A549 (cell line): ENCODE data around the gene BPIFA1. TPM values are rescaled to one million over a fixed set of nuclear protein-coding genes. Genes with fewer than 3 reads are reported as not detected.
A peak's percentile ranks its signal among the peaks of the same experiment; 100 is the strongest.

Experiments used
- ATAC-seq, 2 experiments: fragments of 200-7000 bp in 1 of 2; fragments of >200 bp in 1 of 2; cut with Nextera tagmentation in 1 of 2; cut with Tn5 transposase in 1 of 2; 3 replicates each; pipeline versions ENCODE4 v1.8.0 to v1.9.1; 2018 to 2020; ENCODE audit warnings: mild to moderate bottlenecking in 1 of 2, moderate library complexity in 1 of 2
- CTCF ChIA-PET: fragments of 300-600 bp; sonication (Branson Sonifier 250); formaldehyde crosslinking; extraction: SDS; loops from one replicate; lab custom pipeline; 2021; ENCODE audit warnings: antibody characterized with exemption, inconsistent platforms; lab: Yijun Ruan, JAX
- POLR2A ChIA-PET: fragments of 350-600 bp; formaldehyde crosslinking; extraction: SDS; loops from one replicate; lab custom pipeline; 2021; ENCODE audit warnings: antibody characterized with exemption, inconsistent platforms; lab: Yijun Ruan, JAX
- DNase-seq, 2 experiments: peaks; one replicate each; pipeline versions ENCODE4 v3.0.0 to v3.0.0-alpha.2; 2011 to 2016; ENCODE audit warnings: low read depth in 1 of 2, low spot score in 1 of 2
- FAIRE-seq: peaks from 2 replicates; lab custom pipeline; 2011; peaks lifted over from hg19 to GRCh38; lab: Jason Lieb, UNC
- H3K27ac ChIP-seq, 2 experiments: fragments of >200 bp; sonication (Bioruptor Twin); formaldehyde crosslinking; 3 replicates each; pipeline ENCODE4 v1.5.1; 2016 to 2017
- H3K4me1 ChIP-seq: fragments of >200 bp; sonication (Bioruptor Twin); formaldehyde crosslinking; 3 replicates; pipeline ENCODE4 v1.6.1; 2016
- H3K4me2 ChIP-seq: fragments of >200 bp; sonication (Bioruptor Twin); formaldehyde crosslinking; 3 replicates; pipeline ENCODE4 v1.6.1; 2016
- H3K4me3 ChIP-seq: fragments of >200 bp; sonication (Bioruptor Twin); formaldehyde crosslinking; 3 replicates; pipeline ENCODE4 v1.5.1; 2016
- H3K9me3 ChIP-seq: fragments of >200 bp; sonication (Bioruptor Twin); formaldehyde crosslinking; 3 replicates; pipeline ENCODE4 v1.6.1; 2016
- CHD2 ChIP-seq: fragments of 150-350 bp; IDR thresholded peaks from 2 replicates; pipeline ENCODE4 v1.6.1; 2014; ENCODE audit warnings: low read length; ENCODE audit not compliant: partially characterized antibody
- CHD4 ChIP-seq: fragments of 200-600 bp; sonication (generic); IDR thresholded peaks from 2 replicates; pipeline ENCODE4 v1.6.1; 2016; ENCODE audit warnings: antibody characterized with exemption, mild to moderate bottlenecking, borderline replicate concordance
- CTCF ChIP-seq: fragments of >200 bp; sonication (Bioruptor Twin); formaldehyde crosslinking; IDR thresholded peaks from 3 replicates; pipeline ENCODE4 v1.5.1; 2016
- E2F6 ChIP-seq: IDR thresholded peaks from 2 replicates; pipeline ENCODE4 v1.6.1; 2012; ENCODE audit warnings: low read depth, borderline replicate concordance
- EHF ChIP-seq: fragments of 250-450 bp; sonication (Bioruptor Pico); IDR thresholded peaks from 2 replicates; pipeline ENCODE4 v1.5.0; 2020; ENCODE audit warnings: mild to moderate bottlenecking
- EP300 ChIP-seq, 2 experiments: fragments of >200 bp; sonication (Bioruptor Twin); formaldehyde crosslinking; IDR thresholded peaks; 2 replicates in 1 of 2; 3 replicates in 1 of 2; pipeline ENCODE4 v1.6.1; 2016 to 2017
- ESRRA ChIP-seq: fragments of 150-350 bp; IDR thresholded peaks from 2 replicates; pipeline ENCODE4 v1.6.1; 2014; ENCODE audit warnings: mild to moderate bottlenecking, low read length, borderline replicate concordance
- FOSL2 ChIP-seq, 2 experiments: fragments of 450-650 bp in 1 of 2; fragments of >200 bp in 1 of 2; sonication (Bioruptor Twin) in 1 of 2; formaldehyde crosslinking; IDR thresholded peaks; 2 replicates each; pipeline versions ENCODE4 v1.5.0 to v1.6.1; 2016 to 2020; ENCODE audit warnings: mild to moderate bottlenecking in 1 of 2, moderate library complexity in 1 of 2
- FOXS1 ChIP-seq: fragments of 250-450 bp; sonication (Bioruptor Pico); IDR thresholded peaks from 2 replicates; pipeline ENCODE4 v1.5.0; 2020; ENCODE audit warnings: mild to moderate bottlenecking, moderate library complexity
- HEYL ChIP-seq: fragments of 250-450 bp; sonication (Bioruptor Pico); IDR thresholded peaks from 2 replicates; pipeline ENCODE4 v1.8.0; 2021; ENCODE audit warnings: mild to moderate bottlenecking, moderate library complexity
- HMGXB4 ChIP-seq: fragments of 250-450 bp; sonication (Bioruptor Pico); IDR thresholded peaks from 2 replicates; pipeline ENCODE4 v1.5.0; 2021; ENCODE audit warnings: mild to moderate bottlenecking, moderate library complexity, borderline replicate concordance
- HOXB5 ChIP-seq: fragments of 250-450 bp; sonication (Bioruptor Pico); IDR thresholded peaks from 2 replicates; pipeline ENCODE4 v1.5.0; 2020; ENCODE audit warnings: mild to moderate bottlenecking, moderate library complexity
- JUN ChIP-seq, 2 experiments: fragments of >200 bp; sonication (Bioruptor Twin); formaldehyde crosslinking; IDR thresholded peaks; 2 replicates in 1 of 2; 3 replicates in 1 of 2; pipeline ENCODE4 v1.6.1; 2016 to 2017
- KDM1A ChIP-seq: fragments of 200-600 bp; sonication (generic); IDR thresholded peaks from 2 replicates; pipeline ENCODE4 v1.6.1; 2016; ENCODE audit warnings: low read depth, mild to moderate bottlenecking
- MAX ChIP-seq: IDR thresholded peaks from 2 replicates; pipeline ENCODE4 v1.6.1; 2012
- MAZ ChIP-seq: fragments of 150-350 bp; IDR thresholded peaks from 2 replicates; pipeline ENCODE4 v1.6.1; 2014; ENCODE audit warnings: antibody characterized with exemption, low read depth, low read length, borderline replicate concordance
- MYC ChIP-seq: IDR thresholded peaks from 2 replicates; pipeline ENCODE4 v1.6.1; 2012; ENCODE audit warnings: mild to moderate bottlenecking, inconsistent platforms, low read length, improper control_type of control experiment, borderline replicate concordance
- NFE2L2 ChIP-seq: fragments of 150-350 bp; conservative IDR thresholded peaks from 2 replicates; pipeline ENCODE4 v1.6.1; 2014; ENCODE audit warnings: low read length
- POLR2AphosphoS2 ChIP-seq: conservative IDR thresholded peaks from 2 replicates; pipeline ENCODE4 v1.6.1; 2012; ENCODE audit warnings: low read length, improper control_type of control experiment, inconsistent platforms
- RCOR1 ChIP-seq: fragments of 150-350 bp; IDR thresholded peaks from 2 replicates; pipeline ENCODE4 v1.6.1; 2014; ENCODE audit warnings: antibody characterized with exemption, low read length, low read depth
- RFX5 ChIP-seq: fragments of 450-650 bp; IDR thresholded peaks from 2 replicates; pipeline ENCODE4 v1.7.1; 2014; ENCODE audit warnings: antibody characterized with exemption, mild to moderate bottlenecking, moderate library complexity
- RNF2 ChIP-seq: fragments of 200-600 bp; sonication (generic); IDR thresholded peaks from 2 replicates; pipeline ENCODE4 v1.6.1; 2016; ENCODE audit warnings: low read depth, mild to moderate bottlenecking, antibody characterized with exemption, moderate library complexity, borderline replicate concordance
- USF2 ChIP-seq: fragments of 450-650 bp; IDR thresholded peaks from 2 replicates; pipeline ENCODE4 v1.6.1; 2014; ENCODE audit warnings: antibody characterized with exemption
- ZC3H11A ChIP-seq: fragments of 450-650 bp; IDR thresholded peaks from 2 replicates; pipeline ENCODE4 v1.6.1; 2014; ENCODE audit warnings: antibody characterized with exemption, mild to moderate bottlenecking
- ZNF302 ChIP-seq: fragments of 250-450 bp; sonication (Bioruptor Pico); IDR thresholded peaks from 2 replicates; pipeline ENCODE4 v1.9.0; 2021; ENCODE audit warnings: inconsistent platforms, mild to moderate bottlenecking, moderate library complexity
- WGBS: methylation state at CpG from one replicate; pipeline ENCODE4 v1.1.6; 2017; ENCODE audit errors: missing lambda C conversion rate; 5-methylcytosine and 5-hydroxymethylcytosine counted together
- polyA plus RNA-seq, 4 experiments: library from polyadenylated mRNA; depleted of rRNA in 3 of 4; stranded (reverse); fragments of >200 nt; fragmentation: RNase III in 1 of 4; extraction: RNeasy Plus Mini Kit Qiagen cat#74134 plus additional on column Dnase treatment in 1 of 4; gene quantifications; 2 replicates in 3 of 4; 3 replicates in 1 of 4; pipeline ENCODE4 v1.2.3, GENCODE V29; 2011 to 2017

BPIFA1 gene
- polyA plus RNA-seq, 2 of the 4 experiments (the other 2 are of a cell fraction) = not detected

GRCh38 chr20:33282991-33283555 lies 47.3 kb downstream of the BPIFA1 start, which contains the start of gene BPIFB1:
TSS of gene BPIFB1 (plus strand) at chr20:33283214. CDS start at chr20:33286074, 2,860 bp downstream.
- ChIA-PET POLR2A (no interaction called here), CTCF (no interaction called here)
- no peak for FAIRE-seq
- Histone ChIP-seq H3K4me3 (no peak within 1 kb of the TSS), H3K4me2 (no peak within 1 kb of the TSS), H3K27ac (no peak within 1 kb of the TSS), H3K4me1 (peaks cover 2% of the 10 kb centered on the region; the same call in 2 of the 3 replicates), H3K9me3 (no peaks in the 10 kb centered on the region)
- no peak for DNase-seq
- WGBS = 57% methylated on average over 13 of the region's 13 CpGs
- peak in 1 of 2 experiments; percentile 27; a peak in 2 of 6 replicates for ATAC-seq
- TF ChIP-seq HEYL (CRISPR knock-in tag) (no peak), JUN (IDR thresholded peaks at IDR 0.05) (no peak), EP300 (IDR thresholded peaks at IDR 0.05) (no peak), CTCF (no peak), RNF2 (no peak), USF2 (no peak), HOXB5 (CRISPR knock-in tag) (no peak), MYC (no peak), MAZ (no peak), FOSL2 (IDR thresholded peaks at IDR 0.05) (no peak), FOSL2 (CRISPR knock-in tag; IDR thresholded peaks at IDR 0.05) (no peak), MAX (no peak), KDM1A (no peak), POLR2AphosphoS2 (no peak), ZNF302 (CRISPR knock-in tag) (no peak), EHF (no peak), E2F6 (no peak), HMGXB4 (CRISPR knock-in tag) (no peak), ESRRA (no peak)

- no peak overlapping the region for H3K4me2 ChIP-seq
- WGBS = 39% methylated on average over 4 of the region's 4 CpGs
- H3K4me3 ChIP-seq = no peak overlapping the region
- no peak for TF ChIP-seq EHF
- no peak for TF ChIP-seq CHD4
- TF ChIP-seq FOXS1 (CRISPR knock-in tag) = no peak
- TF ChIP-seq MYC = no peak
- no peak for TF ChIP-seq KDM1A
- TF ChIP-seq NFE2L2 = no peak
- no peak for TF ChIP-seq JUN (IDR thresholded peaks at IDR 0.05)
- TF ChIP-seq EP300 (IDR thresholded peaks at IDR 0.05) = no peak
- TF ChIP-seq ZC3H11A = no peak
- no peak for TF ChIP-seq RFX5
- TF ChIP-seq CHD2 = no peak
- no peak for TF ChIP-seq RCOR1
- DNase-seq (no peak), FAIRE-seq (no peak), ATAC-seq (no peak)
- H3K9me3 ChIP-seq = no peaks in the 10 kb centered on the region
- no peak overlapping the region for H3K27ac ChIP-seq
- no peaks in the 10 kb centered on the region for H3K4me1 ChIP-seq
- POLR2A ChIA-PET = no interaction called here
- CTCF ChIA-PET = interaction anchor here (1.0 to 1.5 kb wide), 3 partner anchors 10 to 53 kb away, joined by 3 to 7 read pairs (median 3); no protein-coding TSS in a partner anchor
Measured at GRCh38 chr20:33284284-33284683, 48.5 kb downstream of the BPIFA1 start.
